Thoracic aorta (tissue), 2 donors: ENCODE results near the gene GRXCR1. TPM values are rescaled to one million over a fixed set of nuclear protein-coding genes. Genes with fewer than 3 reads are reported as not detected.

Source experiments
- ATAC-seq: fragments of 150-250 bp; one replicate; pipeline ENCODE4 v1.8.0; 2017; ENCODE audit warnings: low read depth; ENCODE audit not compliant: insufficient number of reproducible peaks, low FRiP score
- DNase-seq: peaks from one replicate; pipeline ENCODE4 v3.0.0-alpha.2; 2020; ENCODE audit warnings: low spot score
- H3K27ac ChIP-seq, 2 donors: fragments of 200-600 bp; sonication (generic); 1 replicate in 1 of 2; 2 replicates in 1 of 2; pipeline ENCODE4 v1.5.1; 2016; ENCODE audit warnings: mild to moderate bottlenecking in 2 of 2, moderate library complexity in 2 of 2
- H3K27me3 ChIP-seq: fragments of 200-600 bp; sonication (generic); replicated peaks from 2 replicates; pipeline ENCODE4 v1.6.0; 2016; ENCODE audit warnings: mild to moderate bottlenecking; ENCODE audit not compliant: insufficient read depth
- H3K36me3 ChIP-seq: fragments of 200-600 bp; sonication (generic); one replicate; pipeline ENCODE4 v1.5.1; 2016
- H3K4me1 ChIP-seq, 2 donors: fragments of 200-600 bp; sonication (generic); 1 replicate in 1 of 2; 2 replicates in 1 of 2; pipeline versions ENCODE4 v1.5.1 to v1.6.0; 2016; ENCODE audit warnings: low read depth in 2 of 2, mild to moderate bottlenecking in 1 of 2; ENCODE audit not compliant: control insufficient read depth in 1 of 2
- H3K4me3 ChIP-seq: fragments of 200-600 bp; sonication (generic); 2 replicates; pipeline ENCODE4 v1.5.1; 2016; ENCODE audit warnings: mild to moderate bottlenecking
- H3K9me3 ChIP-seq: fragments of 200-600 bp; sonication (generic); 2 replicates; pipeline ENCODE4 v1.5.1; 2016
- total RNA-seq, 2 donors: library from RNA; depleted of rRNA; stranded (reverse); fragments of >200 nt; gene quantifications; one replicate each; pipeline versions ENCODE4 v1.1.0 to v1.2.3, GENCODE V29; 2016
- TF ChIP-seq, protein P1 (sequence below): fragments of 200-600 bp; sonication (generic); IDR thresholded peaks from one replicate; pipeline ENCODE4 v1.5.1; 2019; ENCODE audit warnings: antibody characterized with exemption

The GRXCR1 gene
- total RNA-seq, 2 donors from 2014 or later = not detected

DNA sequence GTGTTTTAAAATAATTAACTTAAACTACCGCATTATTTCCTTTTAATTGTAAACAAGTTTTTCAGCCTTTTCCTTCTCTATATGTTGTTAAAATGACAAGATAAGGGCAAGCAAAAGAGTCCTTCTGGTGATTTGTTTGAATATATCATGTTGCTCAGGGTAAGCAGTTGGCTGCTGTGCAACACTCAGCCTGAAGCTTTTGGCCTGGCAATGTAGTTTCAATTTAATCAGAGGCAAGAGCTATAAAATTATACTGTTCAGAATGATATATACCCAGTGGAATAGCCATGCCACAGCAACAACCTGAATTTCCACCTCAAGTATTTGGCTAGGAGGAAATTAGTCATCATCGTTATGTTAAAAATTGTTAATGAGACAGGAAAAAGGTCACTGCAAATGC is 53.4 kb downstream of the GRXCR1 start:
- ATAC-seq (no peak), DNase-seq (no peak)
- H3K27ac ChIP-seq = no peak overlapping the region
- no peaks in the 10 kb centered on the region for H3K36me3 ChIP-seq
- H3K27me3 ChIP-seq = no peaks in the 10 kb centered on the region
- no peaks in the 10 kb centered on the region for H3K9me3 ChIP-seq
- H3K4me1 ChIP-seq = no peaks in the 10 kb centered on the region
- H3K4me3 ChIP-seq = no peak overlapping the region
- TF ChIP-seq, protein P1, sequence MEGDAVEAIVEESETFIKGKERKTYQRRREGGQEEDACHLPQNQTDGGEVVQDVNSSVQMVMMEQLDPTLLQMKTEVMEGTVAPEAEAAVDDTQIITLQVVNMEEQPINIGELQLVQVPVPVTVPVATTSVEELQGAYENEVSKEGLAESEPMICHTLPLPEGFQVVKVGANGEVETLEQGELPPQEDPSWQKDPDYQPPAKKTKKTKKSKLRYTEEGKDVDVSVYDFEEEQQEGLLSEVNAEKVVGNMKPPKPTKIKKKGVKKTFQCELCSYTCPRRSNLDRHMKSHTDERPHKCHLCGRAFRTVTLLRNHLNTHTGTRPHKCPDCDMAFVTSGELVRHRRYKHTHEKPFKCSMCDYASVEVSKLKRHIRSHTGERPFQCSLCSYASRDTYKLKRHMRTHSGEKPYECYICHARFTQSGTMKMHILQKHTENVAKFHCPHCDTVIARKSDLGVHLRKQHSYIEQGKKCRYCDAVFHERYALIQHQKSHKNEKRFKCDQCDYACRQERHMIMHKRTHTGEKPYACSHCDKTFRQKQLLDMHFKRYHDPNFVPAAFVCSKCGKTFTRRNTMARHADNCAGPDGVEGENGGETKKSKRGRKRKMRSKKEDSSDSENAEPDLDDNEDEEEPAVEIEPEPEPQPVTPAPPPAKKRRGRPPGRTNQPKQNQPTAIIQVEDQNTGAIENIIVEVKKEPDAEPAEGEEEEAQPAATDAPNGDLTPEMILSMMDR = no peak

DNA sequence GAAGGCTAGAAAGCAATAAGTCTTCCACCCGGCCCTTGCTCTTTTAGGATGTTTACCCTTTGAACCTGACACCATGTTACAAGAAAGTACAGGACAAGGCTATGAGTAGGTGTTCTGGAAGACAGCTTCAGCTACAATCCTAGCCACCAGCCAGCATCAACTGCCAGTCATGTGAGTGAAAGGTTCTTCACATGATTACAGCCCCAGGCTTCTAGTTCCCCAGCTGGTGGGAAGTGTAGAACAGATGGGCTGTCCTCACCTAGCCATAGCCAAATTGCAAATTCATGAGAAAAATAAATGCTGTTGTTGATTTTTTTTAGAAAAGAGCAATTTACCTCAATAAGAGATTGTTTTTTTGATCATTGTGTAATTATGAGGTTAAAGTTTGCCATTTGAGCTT is 60.8 kb downstream of the GRXCR1 start:
- no peaks in the 10 kb centered on the region for H3K9me3 ChIP-seq
- H3K4me3 ChIP-seq = no peak overlapping the region
- TF ChIP-seq, protein P1 = no peak
- peaks cover 0 to 9% of the 10 kb centered on the region in 2 donors for H3K4me1 ChIP-seq
- H3K27ac ChIP-seq = no peak overlapping the region
- H3K27me3 ChIP-seq = no peaks in the 10 kb centered on the region
- ATAC-seq (no peak), DNase-seq (no peak)
- no peaks in the 10 kb centered on the region for H3K36me3 ChIP-seq

DNA sequence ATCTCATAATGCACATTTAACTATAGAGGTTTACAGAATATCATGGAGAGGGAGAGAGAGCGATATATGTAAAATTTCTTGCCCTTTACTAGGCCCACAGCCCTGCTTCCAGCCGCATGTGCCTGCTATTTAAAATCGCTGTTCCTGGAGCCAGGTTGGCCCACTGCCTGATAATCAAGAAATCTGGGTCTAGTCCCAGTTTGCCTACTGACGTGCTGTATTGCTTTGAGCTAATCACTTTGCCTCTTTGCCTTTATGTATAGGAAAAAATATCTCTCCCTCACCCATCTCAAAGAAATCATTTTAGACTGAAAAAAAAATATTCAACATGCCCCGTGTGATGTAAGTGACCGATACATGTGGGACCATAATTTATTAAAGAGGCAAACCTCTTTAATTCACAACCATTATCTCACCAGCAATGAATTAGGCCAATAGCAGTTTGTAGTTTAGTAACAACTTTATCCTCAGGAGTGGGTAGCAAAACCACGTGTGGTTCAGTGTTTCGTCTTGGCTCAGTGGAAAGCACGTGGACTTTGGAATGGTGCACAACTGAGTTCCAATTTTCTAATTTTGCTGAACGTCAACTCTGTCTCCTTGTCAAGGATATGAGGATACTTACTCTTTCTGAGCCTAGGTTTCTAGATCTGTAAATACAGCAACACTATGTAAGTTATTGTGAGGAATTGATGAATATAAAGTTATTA is 62.6 kb downstream of the GRXCR1 start:
- Histone ChIP-seq H3K36me3 (no peaks in the 10 kb centered on the region), H3K4me1 (peaks cover 0 to 9% of the 10 kb centered on the region in 2 donors), H3K4me3 (no peak overlapping the region), H3K27me3 (no peaks in the 10 kb centered on the region), H3K9me3 (no peaks in the 10 kb centered on the region), H3K27ac (no peak overlapping the region)
- TF ChIP-seq, protein P1 = no peak
- DNase-seq = no peak
- no peak for ATAC-seq

DNA sequence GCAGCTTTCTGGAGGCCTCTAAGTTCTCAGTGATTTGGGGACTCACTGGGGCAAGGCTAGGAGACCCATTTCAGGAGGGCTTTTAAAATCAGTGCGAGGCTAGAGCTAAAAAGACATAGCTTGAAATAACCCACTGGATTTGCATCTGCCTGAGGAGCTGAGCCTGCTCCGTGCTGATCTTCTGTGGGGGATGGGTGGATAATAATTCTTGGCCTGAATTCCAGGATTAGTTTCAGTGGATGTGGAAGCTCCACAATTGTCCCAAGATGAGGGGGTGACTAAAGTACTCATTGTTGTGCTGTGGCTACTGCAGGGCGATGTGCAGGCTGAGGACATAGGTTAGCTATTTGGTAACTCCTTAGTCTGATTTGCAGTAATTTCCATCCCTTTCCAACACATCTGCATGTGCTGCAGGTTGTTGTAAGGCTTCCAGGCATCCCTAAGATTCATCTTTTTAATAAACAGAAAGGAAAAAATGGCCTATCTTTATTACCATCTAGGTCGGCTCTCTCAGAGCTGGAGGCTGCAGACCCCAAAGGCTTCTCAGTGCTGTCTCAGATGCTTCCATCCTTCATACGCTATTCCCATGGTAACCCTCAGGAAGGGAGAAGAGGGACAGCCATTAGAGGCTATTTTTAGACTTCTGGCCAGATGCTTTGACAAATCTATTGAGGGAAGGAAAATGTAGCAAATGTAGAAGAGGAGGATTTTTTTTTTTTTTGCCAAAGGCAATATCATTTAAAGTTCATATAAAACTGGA is 63.4 kb downstream of the GRXCR1 start:
- no peak overlapping the region for H3K27ac ChIP-seq
- ATAC-seq (no peak), DNase-seq (no peak)
- TF ChIP-seq, protein P1 = no peak
- H3K9me3 ChIP-seq = no peaks in the 10 kb centered on the region
- H3K27me3 ChIP-seq = no peaks in the 10 kb centered on the region
- H3K4me1 ChIP-seq = peaks cover 0 to 9% of the 10 kb centered on the region in 2 donors
- H3K36me3 ChIP-seq = no peaks in the 10 kb centered on the region
- H3K4me3 ChIP-seq = no peak overlapping the region

DNA sequence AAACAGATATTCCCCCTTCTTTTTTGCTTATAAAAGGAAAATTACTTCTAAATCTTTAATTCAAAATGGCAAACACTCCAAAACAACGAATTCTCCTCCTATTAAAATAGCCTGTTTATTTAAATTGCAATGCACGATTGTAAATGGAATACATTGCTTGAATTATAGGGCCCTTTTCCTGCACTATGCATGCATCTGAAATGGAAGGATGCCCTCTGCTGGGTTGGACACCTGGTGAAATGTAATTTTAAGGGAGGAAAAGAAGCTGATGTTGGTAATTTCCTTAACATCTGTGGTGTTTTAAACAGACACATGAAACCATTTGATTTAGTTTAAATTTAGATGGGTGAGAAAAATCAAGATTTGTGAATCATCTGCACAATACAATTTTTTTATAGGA is 72.8 kb downstream of the GRXCR1 start:
- Histone ChIP-seq H3K27ac (no peak overlapping the region), H3K9me3 (no peaks in the 10 kb centered on the region), H3K36me3 (no peaks in the 10 kb centered on the region), H3K27me3 (no peaks in the 10 kb centered on the region), H3K4me3 (no peak overlapping the region), H3K4me1 (no peaks in the 10 kb centered on the region)
- DNase-seq (no peak), ATAC-seq (no peak)
- TF ChIP-seq, protein P1 = no peak
